HS-5 (cell line): ENCODE results near the gene DOCK10.

Source experiments
- DNase-seq: peaks from one replicate; pipeline ENCODE4 v3.0.0-alpha.2; 2012; ENCODE audit warnings: low read depth

The DOCK10 gene

DNA sequence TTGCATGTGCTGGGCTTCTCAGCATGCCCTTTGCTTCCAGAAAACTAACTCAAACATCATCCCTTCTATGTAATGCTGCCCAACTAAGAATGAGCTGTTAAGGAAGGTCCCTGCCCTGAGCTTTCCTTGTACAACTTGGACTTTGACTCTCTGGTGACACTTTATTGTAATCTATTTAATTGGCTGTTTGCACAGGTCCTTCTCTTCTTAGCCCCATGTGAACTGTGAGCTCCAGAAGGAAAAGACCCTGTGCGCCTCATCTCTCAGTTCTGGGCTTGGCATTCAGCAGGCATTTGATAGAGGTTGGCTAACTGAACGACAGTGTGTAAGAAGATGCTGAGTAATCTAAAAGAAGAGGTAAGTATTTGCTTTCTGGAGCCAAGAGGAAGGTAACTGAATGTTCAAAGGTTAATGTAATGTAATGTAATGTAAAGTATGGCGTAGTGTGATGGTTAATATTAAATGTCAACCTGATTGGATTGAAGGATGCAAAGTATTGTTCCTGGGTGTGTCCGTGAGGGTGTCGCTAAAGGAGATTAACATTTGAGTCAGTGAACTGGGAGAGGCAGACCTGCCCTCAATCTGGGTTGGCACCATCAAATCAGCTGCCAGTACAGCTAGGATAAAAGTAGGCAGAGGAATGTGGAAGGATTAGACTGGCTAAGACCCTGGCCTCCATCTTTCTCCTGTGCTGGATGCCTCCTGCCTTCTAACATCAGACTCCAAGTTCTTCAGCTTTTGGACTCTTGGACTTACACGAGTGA is 265.3 kb downstream of the DOCK10 start:
- DNase-seq = no peak

- no peak for DNase-seq
Observed at GRCh38 chr2:224775647-224776046, 266.6 kb downstream of the DOCK10 start.

DNA sequence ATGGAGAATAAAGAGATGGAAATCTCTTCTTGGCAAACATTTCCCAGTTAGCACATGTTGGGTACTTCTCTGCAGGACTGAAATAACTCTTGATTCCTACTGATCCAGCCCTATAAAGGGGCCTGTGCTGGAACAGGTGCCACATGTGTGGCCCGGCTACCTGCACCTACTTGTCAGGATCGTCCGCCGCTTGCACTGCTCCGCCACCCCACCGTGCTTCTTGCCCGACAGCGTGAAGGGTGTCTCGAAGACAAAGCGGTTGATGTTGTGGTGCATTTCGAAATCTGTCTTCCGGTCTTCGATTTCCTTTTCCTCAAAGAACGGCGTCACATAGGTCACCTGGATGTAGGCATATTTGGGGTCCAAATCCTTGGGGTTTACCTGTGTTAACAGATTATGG is 267.5 kb downstream of the DOCK10 start:
- DNase-seq = no peak

DNA sequence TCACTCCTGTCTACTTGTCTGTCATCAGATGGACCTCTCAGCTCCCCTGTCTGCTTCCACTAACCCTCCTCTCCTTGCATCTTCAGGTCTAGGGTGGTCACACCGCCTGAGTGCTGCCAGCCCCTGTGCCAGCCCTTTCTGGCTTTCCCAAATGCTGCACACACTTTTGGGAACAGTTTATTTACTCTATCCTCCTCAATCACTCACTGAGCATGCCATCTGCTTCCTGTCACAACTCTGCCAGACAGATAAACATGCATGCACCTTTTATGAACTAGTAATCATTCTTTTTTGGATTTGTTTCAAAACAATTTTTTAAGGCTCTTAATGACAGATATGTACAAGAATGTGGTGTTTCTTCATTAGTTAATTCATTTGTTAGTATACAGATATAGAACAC is 269.8 kb downstream of the DOCK10 start:
- DNase-seq = no peak

GRCh38 chr2:224769489-224769888 is 272.8 kb downstream of the DOCK10 start:
- no peak for DNase-seq

DNA sequence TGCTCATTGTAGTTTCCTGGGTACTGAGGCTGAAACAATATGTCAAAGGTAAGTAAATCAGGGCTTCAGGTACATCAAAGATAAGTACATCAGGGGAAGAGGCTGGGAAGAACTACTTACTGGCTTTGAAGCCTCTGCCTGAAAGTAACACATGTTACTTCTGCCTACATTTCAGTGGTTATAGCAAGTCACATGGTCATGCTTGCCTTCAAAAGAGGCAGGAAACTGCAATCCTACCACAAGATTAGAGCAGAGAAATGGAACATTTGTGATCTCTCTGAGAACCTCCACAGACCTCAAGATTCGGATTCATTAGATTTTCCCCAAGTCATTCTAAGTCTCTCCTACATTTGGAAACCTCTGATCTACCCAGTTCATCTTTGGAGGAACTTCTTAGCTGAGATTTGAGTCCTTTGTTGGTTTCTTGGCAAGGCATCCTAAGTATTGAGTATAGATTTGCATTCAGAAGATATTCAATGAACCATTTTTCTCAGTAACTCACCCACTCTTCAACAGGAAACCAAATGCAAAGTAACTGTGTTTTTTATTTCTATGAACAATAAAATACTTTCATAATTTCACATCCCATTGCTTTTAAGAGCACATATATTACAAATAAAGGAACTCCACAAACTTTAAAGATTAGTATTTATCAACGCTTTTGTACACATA is 277.6 kb downstream of the DOCK10 start:
- no peak for DNase-seq

GRCh38 chr2:224757934-224758548 is 284.2 kb downstream of the DOCK10 start:
- no peak for DNase-seq

GRCh38 chr2:224753743-224754540 is 288.3 kb downstream of the DOCK10 start:
- peak; percentile 69 for DNase-seq

DNA sequence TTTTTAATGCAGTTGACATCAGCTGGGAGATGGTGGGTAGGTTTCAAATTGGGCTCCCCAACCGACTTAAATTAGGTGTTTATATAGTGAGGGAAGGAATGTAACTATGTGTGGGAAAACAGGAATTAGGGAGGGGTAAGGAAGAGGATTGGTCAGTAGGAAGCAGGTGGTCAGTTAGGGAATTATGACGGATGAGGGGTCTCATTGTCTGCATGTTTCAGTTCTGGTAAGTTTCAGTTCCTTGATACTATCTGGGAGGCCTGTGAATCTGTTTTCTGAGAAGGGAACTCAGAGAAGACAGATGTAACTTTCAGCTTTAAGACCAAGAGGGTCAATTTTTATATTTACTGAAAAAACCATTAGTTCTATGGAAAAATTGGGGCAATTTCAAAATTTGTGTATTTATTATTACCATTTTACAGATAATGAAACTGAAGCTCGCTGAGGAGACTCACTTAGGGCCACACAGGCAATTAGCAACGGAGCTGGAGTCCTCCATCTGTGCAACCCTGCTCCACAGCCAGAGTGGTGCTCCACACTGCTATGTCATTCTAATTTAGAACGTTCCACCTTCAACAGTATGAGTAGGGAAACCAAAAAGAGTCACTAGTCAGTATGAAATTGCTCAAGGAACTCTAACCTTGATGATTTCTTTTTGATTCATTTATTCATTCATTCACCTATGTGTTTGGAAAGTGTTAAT is 290.1 kb downstream of the DOCK10 start:
- no peak for DNase-seq

- DNase-seq = no peak
Observed at GRCh38 chr2:224749136-224749535, 293.1 kb downstream of the DOCK10 start.

DNA sequence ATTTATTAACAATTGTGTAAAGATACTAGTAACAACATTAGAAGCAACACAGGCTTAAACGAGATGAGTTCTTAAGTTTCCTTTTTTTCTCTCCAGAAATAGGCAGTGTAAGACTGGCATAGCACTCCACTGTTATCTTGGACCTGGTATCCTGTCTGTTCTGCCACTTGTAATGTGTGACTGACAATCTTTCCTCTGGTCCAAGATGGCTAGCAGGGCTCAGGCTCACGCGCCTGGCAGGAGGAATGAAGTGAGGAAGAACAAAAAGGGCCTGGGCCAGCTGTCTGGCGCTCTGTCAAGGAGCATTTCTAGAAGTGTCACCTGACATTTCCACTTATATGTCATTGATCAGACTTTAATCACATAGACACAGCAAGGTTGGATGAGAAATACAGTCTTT is 294.5 kb downstream of the DOCK10 start:
- DNase-seq = no peak

DNA sequence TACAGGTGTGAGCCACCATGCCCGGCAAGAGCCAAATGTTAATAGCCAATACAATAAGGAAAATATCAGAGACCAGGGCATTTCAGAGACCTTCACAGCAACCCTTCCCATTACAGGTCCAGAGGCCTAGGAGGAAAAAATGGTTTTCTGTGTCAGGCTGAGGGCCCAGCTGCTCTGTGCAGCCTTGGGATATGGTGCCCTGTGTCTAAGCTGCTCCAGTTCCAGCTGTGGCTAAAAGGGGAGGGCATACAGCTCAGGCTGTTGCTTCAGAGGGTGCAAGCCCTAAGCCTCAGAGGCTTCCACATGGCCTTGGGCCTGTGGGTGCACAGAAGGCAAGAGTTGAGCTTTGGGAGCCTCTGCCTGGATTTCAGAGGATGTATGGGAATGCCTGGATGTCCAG is 306.0 kb downstream of the DOCK10 start:
- no peak for DNase-seq

DNA sequence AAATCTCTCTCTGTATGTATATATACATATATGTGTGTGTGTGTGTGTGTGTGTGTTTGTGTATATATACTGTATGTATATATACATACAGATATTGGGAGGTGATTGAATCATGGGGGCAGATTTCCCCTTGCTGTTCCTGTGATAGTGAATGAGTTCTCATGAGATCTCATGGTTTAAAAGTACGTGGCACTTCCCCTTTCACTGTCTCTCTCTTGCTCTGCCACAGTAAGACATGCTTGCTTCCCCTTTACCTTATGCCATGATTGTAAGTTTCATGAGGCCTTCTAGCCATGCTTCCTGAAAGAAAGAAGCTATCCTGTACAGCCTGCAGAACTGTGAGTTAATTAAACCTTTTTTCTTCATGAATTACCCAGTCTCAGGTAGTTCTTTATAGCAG is 307.3 kb downstream of the DOCK10 start:
- no peak for DNase-seq

DNA sequence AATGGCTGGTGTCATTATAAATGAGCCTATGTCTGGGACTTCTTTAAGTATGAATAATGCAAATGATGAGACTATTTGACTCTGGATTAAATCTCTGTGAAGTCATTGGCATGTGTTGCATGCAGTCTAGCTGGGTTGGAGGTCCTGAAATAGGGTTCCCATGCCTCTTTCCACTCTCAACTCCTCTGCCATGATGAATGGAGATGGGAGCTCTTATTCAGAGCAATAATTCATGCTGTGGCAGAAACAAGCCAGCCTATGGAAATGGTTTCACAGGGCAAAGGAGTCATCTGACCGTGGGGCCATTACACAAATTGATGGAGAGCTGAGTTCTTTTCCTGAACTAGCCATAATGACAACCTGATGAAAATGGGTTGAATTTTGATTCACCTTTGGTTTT is 310.6 kb downstream of the DOCK10 start:
- DNase-seq = no peak

GRCh38 chr2:224729435-224729834 is 312.8 kb downstream of the DOCK10 start:
- no peak for DNase-seq

GRCh38 chr2:224724331-224724730 is 317.9 kb downstream of the DOCK10 start:
- DNase-seq = no peak

- DNase-seq = peak; percentile 52
Observed at GRCh38 chr2:224723586-224724217, 318.6 kb downstream of the DOCK10 start.

- no peak for DNase-seq
Observed at GRCh38 chr2:224722770-224723169, 319.5 kb downstream of the DOCK10 start.

GRCh38 chr2:224722250-224722649 is 320.0 kb downstream of the DOCK10 start:
- no peak for DNase-seq

DNA sequence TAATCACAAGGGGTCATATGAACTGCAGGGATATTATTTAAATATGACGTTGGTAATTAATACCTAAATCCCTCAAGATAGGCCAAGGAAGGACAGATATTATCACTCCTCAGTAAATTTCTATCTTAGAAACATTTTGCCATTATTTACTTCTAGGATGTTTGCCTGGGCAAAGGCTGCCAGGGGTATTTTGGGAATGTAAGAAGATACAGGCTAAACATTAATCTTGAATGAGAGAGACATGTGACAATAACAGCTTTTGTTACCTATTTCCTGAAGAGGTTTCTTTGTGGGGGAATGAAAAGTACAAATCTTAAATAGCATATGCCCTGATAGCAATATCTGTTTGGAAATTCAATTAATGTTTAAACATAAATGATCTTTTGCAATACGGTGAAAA is 325.3 kb downstream of the DOCK10 start:
- no peak for DNase-seq

- DNase-seq = no peak
Observed at GRCh38 chr2:224716201-224716600, 326.1 kb downstream of the DOCK10 start, which contains the start of gene CCDC195. Gene CCDC195, minus strand, starts transcription at chr2:224716365. Its CDS starts 0 bp downstream, at chr2:224716365.
